Fibroblast of mammary gland (primary cell): ENCODE measurements around the gene FYCO1.
A peak's percentile ranks its signal among the peaks of the same experiment; 100 is the strongest.

Experiments used
- DNase-seq: peaks from one replicate; pipeline ENCODE4 v3.0.0-alpha.2; 2010; ENCODE audit warnings: low read depth
- H3K4me3 ChIP-seq: 2 replicates; pipeline ENCODE4 v1.5.1; 2011; ENCODE audit warnings: low read depth, mild to moderate bottlenecking, low read length, moderate library complexity; ENCODE audit not compliant: control insufficient read depth
- CTCF ChIP-seq: conservative IDR thresholded peaks from 2 replicates; pipeline ENCODE4 v1.5.1; 2011; ENCODE audit warnings: low read depth, low read length, inconsistent platforms; ENCODE audit not compliant: control insufficient read depth, insufficient read depth

Gene FYCO1

DNA sequence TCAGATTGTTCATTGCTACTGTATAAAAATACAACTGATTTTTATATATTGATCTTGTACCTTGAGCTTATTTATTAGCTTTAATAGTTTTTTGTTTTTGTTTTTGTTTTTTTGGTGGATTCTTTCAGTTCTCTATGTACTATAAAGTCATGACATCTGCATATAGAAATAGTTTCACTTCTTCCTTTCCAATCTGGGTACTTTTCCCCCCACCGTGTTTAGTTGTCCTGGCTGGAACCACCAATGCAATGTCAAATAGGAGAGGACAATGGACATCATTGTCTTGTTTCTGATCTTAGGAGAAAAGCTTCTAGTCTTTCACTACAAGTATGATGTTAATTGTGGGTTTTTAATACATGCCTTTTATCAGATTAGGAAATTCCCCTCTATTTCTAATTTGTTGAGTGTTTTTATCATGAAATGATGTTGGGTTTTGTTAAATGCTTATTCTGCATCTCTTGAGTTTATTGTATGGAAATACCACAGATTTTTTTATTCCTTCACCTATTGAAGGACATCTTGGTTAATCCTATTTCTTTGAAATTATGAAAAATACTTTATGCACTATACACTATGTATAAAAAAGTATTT lies 34.4 kb upstream of the FYCO1 start:
- no peak for TF ChIP-seq CTCF
- DNase-seq, result no peak
- no peak overlapping the region for H3K4me3 ChIP-seq

DNA sequence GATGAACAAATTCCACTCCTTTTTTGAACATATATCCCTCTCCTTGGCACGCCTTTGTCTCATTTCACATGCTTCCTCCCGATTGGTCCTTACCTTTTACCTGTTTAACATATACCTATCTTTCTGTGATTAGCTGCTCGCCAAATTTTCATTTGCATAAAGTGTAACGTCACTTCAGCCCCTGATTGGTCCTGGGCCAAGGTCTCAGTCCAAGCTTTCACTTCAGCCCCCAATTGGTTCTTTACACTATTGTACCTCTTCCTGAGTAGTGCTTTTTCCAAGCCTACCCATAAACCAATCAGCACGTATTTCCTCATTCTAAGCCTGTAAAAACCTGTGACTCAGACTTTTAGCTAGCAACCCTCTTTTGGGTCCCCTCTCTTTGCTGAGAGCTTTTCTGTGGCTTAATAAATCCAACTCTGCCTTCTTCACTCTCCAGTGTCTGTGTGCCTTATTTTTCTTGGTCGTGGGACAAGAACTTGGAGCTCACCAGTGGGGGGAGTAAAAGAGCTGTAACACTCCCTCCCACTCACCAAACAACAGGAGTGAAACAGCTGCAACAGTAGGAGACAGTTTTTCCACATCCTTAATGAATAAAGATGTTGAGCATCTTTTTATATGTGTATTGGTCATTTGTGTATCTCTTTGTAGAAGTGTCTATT lies 32.2 kb upstream of the FYCO1 start:
- no peak for TF ChIP-seq CTCF
- no peak for DNase-seq
- H3K4me3 ChIP-seq, result no peak overlapping the region

DNA sequence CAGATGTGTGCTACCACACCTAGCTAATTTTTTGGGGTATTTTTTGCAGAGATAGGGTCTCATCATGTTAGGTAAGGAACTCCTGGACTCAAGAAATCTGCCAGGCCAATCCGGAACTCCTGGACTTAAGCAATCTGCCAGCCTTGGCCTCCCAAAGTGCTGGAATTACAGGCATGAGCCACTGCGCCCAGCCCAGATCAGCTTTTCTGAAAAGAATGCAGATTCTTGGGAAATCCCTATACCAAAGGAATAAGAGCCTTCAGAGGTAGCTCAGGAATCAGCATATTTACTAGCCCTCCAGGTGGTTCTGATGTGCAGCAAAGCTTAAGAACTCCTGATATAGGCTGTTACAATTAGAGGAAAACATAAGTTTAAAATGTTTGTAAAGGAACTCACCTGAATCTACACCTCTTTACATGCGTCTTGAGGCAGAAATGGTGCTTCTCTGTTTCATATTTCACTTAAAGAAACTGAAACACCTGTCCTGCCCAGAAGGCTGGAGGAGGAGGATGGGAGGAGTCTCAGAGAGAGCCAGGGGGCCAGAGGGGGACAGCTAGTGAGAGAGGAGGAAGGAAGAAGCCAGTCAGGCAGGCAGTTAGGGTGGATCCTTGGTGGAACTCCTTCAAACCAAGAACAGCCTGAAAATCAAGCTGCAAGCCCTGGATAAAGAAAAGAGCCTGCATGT lies 31.5 kb upstream of the FYCO1 start, which contains the start of gene XCR1:
TSS of gene XCR1 (minus strand) at position 463 of the 685 bp plus-strand sequence. CDS start 5,536 bp downstream, outside the sequence.
- TF ChIP-seq CTCF, result no peak
- no peak within 1 kb of the TSS for H3K4me3 ChIP-seq

GRCh38 chr3:46025139-46025538 lies 29.5 kb upstream of the FYCO1 start:
- H3K4me3 ChIP-seq, result no peak overlapping the region
- no peak for TF ChIP-seq CTCF
- no peak for DNase-seq

More for the DNA sequence above, 31.5 kb upstream of the FYCO1 start, which contains the start of gene XCR1:
- DNase-seq, result no peak

DNA sequence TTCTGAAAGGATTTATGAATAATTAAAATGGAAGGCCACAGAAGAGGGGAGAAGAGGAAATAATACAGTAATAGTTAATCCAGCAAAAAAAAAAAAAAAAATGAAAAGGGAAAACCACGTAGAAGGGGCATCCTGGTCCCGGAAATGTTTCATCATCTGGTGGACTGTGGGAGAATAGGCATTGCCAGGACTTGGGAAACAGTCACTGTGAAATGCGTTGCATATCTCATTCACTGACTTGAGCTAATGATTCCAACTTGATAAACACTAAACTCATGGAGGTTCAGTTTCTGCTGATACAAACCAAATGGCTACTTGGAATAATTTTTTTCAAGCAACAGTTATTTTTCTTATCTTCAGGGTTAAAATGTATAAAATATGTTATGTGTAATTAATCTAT lies 28.5 kb upstream of the FYCO1 start:
- TF ChIP-seq CTCF, result no peak
- no peak overlapping the region for H3K4me3 ChIP-seq
- DNase-seq, result peak; percentile 29

DNA sequence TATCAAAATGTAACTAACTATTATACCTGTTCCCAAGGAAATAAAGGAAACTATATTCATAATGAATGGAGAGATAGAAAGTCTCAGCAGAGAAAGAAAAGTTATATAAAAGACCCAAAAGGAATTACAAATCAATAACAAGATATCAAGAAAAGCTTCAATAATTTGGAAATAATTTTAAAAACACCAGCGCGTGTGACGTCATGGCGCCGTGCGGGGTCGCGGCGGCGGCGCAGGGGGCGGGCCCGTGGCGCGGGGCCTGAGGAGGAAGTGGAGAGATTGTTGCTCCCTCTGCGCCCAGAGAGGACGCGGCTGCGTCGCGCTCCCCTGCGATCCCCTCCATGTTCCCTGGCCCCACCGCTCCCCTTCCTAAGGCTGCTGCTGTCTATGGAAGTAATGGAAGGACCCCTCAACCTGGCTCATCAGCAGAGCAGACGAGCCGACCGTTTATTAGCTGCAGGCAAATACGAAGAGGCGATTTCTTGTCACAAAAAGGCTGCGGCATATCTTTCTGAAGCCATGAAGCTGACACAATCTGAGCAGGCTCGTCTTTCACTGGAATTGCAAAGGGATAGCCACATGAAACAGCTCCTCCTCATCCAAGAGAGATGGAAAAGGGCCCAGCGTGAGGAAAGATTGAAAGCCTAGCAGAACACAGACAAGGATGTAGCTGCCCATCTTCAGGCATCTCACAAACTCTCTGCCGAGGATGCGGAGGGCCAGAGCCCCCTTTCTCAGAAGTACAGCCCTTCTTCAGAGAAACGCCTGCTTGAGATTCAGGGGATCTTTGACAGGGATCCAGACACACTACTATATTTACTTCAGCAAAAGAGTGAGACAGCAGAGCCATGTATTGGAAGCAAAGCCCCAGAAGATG lies 27.5 kb upstream of the FYCO1 start:
- no peak for TF ChIP-seq CTCF
- no peak for DNase-seq
- H3K4me3 ChIP-seq, result no peak overlapping the region
